ENCODE data around the gene PLCL1.

- TF ChIP-seq EZH2 (IDR thresholded peaks at IDR 0.05) (no peak), POLR2AphosphoS5 (IDR thresholded peaks at IDR 0.05; ENCODE audit: borderline replicate concordance, low read depth, low read length) (no peak)
These were observed 17.3 kb downstream of the PLCL1 start for GRCh38 chr2:197821550-197822289.

Data from SK-N-MC (cell line).